ENCODE results near the gene DMRTA2.

DMRTA2 gene

GRCh38 chr1:50371749-50372148 lies 51.5 kb downstream of the DMRTA2 start:
- no peak for DNase-seq

GRCh38 chr1:50369830-50370229 lies 53.4 kb downstream of the DMRTA2 start:
- no peak for DNase-seq

GRCh38 chr1:50369008-50369634 lies 54.1 kb downstream of the DMRTA2 start:
- no peak for DNase-seq

- DNase-seq, result peak; percentile 46
Measured at GRCh38 chr1:50368179-50369007, 54.9 kb downstream of the DMRTA2 start.
